Small intestine (tissue), 7 donors: Measurements from ENCODE around the gene FASN. TPM values are rescaled to one million over a fixed set of nuclear protein-coding genes. Genes with fewer than 3 reads are reported as not detected.

ENCODE experiments used
- DNase-seq, 2 donors: peaks; one replicate each; pipeline versions ENCODE4 v3.0.0 to v3.0.0-alpha.2; 2013
- FAIRE-seq: peaks from 2 replicates; lab custom pipeline; 2012; peaks lifted over from hg19 to GRCh38; lab: Jason Lieb, UNC
- H3K27ac ChIP-seq, 3 donors: one replicate each; pipeline ENCODE4 v1.5.1; 2013; ENCODE audit warnings: low read length in 2 of 3, mild to moderate bottlenecking in 2 of 3, control low read depth in 1 of 3, inconsistent platforms in 1 of 3, low read depth in 1 of 3, moderate library complexity in 1 of 3
- H3K27me3 ChIP-seq, 3 donors: one replicate each; pipeline ENCODE4 v1.6.1; 2013; ENCODE audit warnings: low read length in 3 of 3, inconsistent platforms in 1 of 3; ENCODE audit not compliant: control insufficient read depth in 3 of 3, insufficient read depth in 3 of 3
- H3K36me3 ChIP-seq, 3 donors: one replicate each; pipeline ENCODE4 v1.6.1; 2013; ENCODE audit warnings: low read length in 3 of 3, inconsistent platforms in 1 of 3, low read depth in 1 of 3, mild to moderate bottlenecking in 1 of 3, moderate library complexity in 1 of 3; ENCODE audit not compliant: control insufficient read depth in 3 of 3, insufficient read depth in 2 of 3
- H3K4me1 ChIP-seq, 3 donors: one replicate each; pipeline ENCODE4 v1.6.1; 2013; ENCODE audit warnings: low read length in 2 of 3, inconsistent platforms in 1 of 3, low read depth in 1 of 3, mild to moderate bottlenecking in 1 of 3, moderate library complexity in 1 of 3; ENCODE audit not compliant: control insufficient read depth in 3 of 3, insufficient read depth in 2 of 3
- H3K4me3 ChIP-seq, 3 donors: one replicate each; pipeline ENCODE4 v1.5.1; 2013; ENCODE audit warnings: low read length in 3 of 3, control low read depth in 1 of 3, inconsistent platforms in 1 of 3, low read depth in 1 of 3, mild to moderate bottlenecking in 1 of 3, moderate library complexity in 1 of 3
- H3K9me3 ChIP-seq, 2 donors: one replicate each; pipeline ENCODE4 v1.6.1; 2013; ENCODE audit warnings: low read depth in 1 of 2, low read length in 1 of 2; ENCODE audit not compliant: control insufficient read depth in 2 of 2, insufficient read depth in 1 of 2
- WGBS, 3 donors: extraction: QIAGEN DNeasy Blood & Tissue Kit; methylation state at CpG; one replicate each; pipeline ENCODE4 v1.1.7; 2013; 5-methylcytosine and 5-hydroxymethylcytosine counted together
- polyA plus RNA-seq, 4 donors: library from polyadenylated mRNA; stranded (reverse) in 3 of 4; unstranded in 1 of 4; fragments of 200-250 nt in 3 of 4; fragments of 120-200 nt in 1 of 4; gene quantifications; one replicate each; pipeline versions ENCODE4 v1.2.1 to v1.2.3, GENCODE V29; 2013
- donor health status: healthy with polysubstance abuse.
- donor health status: control.
- donor health status: control.
- donor health status: Bipolar disorder and iron deficiency.
- donor health status: healthy.

FASN gene
- polyA plus RNA-seq, 4 donors, result 13.2 to 103 (median 21.7) TPM

DNA sequence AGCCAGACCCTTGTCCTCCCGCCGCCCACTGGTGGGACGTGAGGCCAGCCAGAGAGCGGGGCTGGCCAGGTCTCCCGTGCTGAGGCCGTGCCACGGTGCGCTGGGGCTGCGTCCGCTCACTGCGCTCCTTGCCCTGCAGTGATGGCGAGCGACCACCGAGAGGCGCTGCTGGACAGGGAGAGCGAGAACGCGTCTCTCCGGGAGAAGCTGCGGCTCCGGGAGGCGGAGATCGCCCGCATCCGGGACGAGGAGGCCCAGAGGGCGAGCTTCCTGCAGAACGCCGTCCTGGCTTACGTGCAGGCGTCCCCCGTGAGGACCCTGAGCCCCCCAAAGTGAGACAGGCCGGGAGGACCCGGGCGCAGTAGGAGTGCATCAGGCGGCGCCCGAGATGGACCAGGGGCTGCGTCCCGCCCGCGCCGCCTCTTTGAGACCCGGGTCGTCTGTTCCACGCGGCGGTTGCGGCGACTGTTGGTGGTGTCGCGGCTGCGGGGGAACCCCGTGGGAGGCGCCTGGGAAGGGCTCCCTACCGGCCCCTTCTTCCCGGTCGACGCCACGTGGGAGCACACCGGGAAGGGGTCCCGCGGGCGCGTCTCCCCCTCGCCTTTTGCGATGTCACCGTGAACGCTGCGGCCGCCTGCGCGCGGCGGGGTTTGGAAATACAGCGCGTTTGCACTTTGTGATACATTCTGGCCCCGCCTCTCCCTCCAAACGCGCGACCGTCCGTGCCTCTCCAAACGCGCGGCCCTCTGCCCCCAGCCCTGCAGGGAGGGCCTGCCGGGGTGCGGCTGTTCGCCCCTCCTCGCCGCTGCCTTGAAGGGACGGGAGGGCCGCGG, 67.3 kb downstream of the FASN start:
- DNase-seq, result peak; percentile 78 to 91
- Histone ChIP-seq H3K4me3 (peak overlapping the region; percentile 33 to 60 (median 39)), H3K9me3 (no peaks in the 10 kb centered on the region), H3K27ac (peak overlapping the region in 2 of 3 donors; percentile 9 to 47), H3K36me3 (peaks cover 0 to 67% (median 0%) of the 10 kb centered on the region in 3 donors), H3K27me3 (no peaks in the 10 kb centered on the region), H3K4me1 (peaks cover 2 to 15% (median 6%) of the 10 kb centered on the region in 3 donors)
- WGBS, 3 donors, result 1% methylated on average over 78 to 94 of the region's 94 CpGs
- no peak for FAIRE-seq

DNA sequence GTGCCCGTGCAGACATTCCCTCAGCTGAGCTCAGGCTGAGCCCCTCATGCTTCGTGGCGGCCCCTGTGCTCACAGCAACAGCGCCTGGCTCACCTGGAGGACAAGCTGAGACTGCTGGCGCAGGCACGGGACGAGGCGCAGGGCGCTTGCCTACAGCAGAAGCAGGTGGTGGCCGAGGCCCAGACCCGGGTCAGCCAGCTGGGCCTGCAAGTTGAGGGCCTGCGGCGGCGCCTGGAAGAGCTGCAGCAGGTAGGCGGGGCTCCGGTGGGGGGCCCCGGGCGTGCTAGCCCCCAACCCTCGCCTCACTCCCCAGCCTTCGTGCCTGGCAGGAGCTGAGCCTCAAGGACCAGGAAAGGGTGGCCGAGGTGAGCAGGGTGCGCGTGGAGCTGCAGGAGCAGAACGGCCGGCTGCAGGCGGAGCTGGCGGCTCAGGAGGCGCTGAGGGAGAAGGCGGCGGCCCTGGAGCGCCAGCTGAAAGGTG, 68.0 kb downstream of the FASN start:
- Histone ChIP-seq H3K4me1 (peaks cover 2 to 15% (median 6%) of the 10 kb centered on the region in 3 donors), H3K27ac (no peak overlapping the region), H3K27me3 (no peaks in the 10 kb centered on the region), H3K36me3 (peaks cover 0 to 70% (median 0%) of the 10 kb centered on the region in 3 donors), H3K4me3 (no peak overlapping the region), H3K9me3 (no peaks in the 10 kb centered on the region)
- DNase-seq (no peak), FAIRE-seq (no peak)
- WGBS, 3 donors, result 63 to 78% (median 68%) methylated on average over 22 to 31 of the region's 31 CpGs

DNA sequence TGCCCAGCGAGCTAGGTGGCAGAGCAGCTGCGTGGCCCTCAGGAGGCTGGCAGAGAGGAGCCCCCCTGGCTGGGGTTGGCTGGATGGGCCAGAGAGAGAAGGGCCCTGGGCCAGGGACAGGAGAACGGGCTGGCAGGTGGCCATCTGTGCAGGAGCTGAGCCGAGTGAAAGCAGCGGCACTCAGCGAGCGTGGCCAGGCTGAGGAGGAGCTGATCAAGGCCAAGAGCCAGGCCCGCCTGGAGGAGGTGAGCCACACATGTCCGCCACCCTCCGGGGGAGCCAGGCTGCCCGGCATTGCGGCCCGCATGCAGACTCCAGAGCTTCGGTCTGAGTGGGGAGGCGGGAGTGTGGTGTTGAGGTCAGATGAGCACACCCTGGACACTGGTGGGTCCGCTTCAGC, 68.6 kb downstream of the FASN start:
- no peak for DNase-seq
- H3K4me1 ChIP-seq, result peaks cover 2 to 20% (median 6%) of the 10 kb centered on the region in 3 donors
- 92 to 95% (median 94%) methylated on average over 16 of the region's 16 CpGs for WGBS, 3 donors

DNA sequence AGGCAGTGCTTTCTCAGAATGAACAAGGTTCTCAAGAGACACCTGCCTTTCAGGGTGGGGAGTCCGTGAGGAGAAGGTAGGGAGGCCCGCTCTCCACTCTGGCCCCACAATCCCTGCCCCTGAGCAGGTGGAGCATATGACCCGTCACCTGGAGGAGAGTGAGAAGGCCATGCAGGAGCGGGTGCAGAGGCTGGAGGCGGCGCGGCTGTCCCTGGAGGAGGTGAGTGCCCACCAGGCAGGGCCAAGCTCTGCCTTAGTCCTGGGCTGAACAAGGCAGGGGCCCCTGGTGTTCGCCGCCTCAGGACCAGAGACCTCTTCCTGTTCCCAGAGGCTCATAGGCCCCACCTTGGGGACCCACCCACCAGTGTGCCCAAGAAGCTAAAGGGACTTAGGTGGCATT, 69.1 kb downstream of the FASN start:
- FAIRE-seq (no peak), DNase-seq (no peak)
- H3K27me3 ChIP-seq, result no peaks in the 10 kb centered on the region
- no peaks in the 10 kb centered on the region for H3K9me3 ChIP-seq
- H3K27ac ChIP-seq, result no peak overlapping the region
- H3K4me1 ChIP-seq, result peaks cover 2 to 24% (median 10%) of the 10 kb centered on the region in 3 donors
- no peak overlapping the region for H3K4me3 ChIP-seq
- H3K36me3 ChIP-seq, result peaks cover 0 to 65% (median 0%) of the 10 kb centered on the region in 3 donors
- WGBS, 3 donors, result 96 to 99% (median 98%) methylated on average over 9 of the region's 9 CpGs

More for the DNA sequence above, 68.6 kb downstream of the FASN start:
- no peak for FAIRE-seq
- Histone ChIP-seq H3K4me3 (no peak overlapping the region), H3K9me3 (no peaks in the 10 kb centered on the region), H3K36me3 (peaks cover 0 to 68% (median 0%) of the 10 kb centered on the region in 3 donors), H3K27me3 (no peaks in the 10 kb centered on the region), H3K27ac (no peak overlapping the region)

Other genes with a start within 250 kb of the FASN start
- 1,000 to 10,000 TPM in 3 of 4 donors, 100 to 1,000 TPM in 1; 792 to 1,191 (median 1,005) TPM for gene P4HB, start 237.7 kb downstream of the FASN start, polyA plus RNA-seq
- gene ARHGDIA, start 226.9 kb downstream of the FASN start, polyA plus RNA-seq, result 100 to 1,000 TPM; 190 to 411 (median 341) TPM
- gene ALYREF, start 206.7 kb downstream of the FASN start, polyA plus RNA-seq, result 10 to 100 TPM; 22.8 to 86.7 (median 38.6) TPM
- gene ANAPC11, start 206.5 kb downstream of the FASN start, polyA plus RNA-seq, result 100 to 1,000 TPM in 3 of 4 donors, 10 to 100 TPM in 1; 75.8 to 240 (median 187) TPM
- gene NPB, start 196.0 kb downstream of the FASN start, polyA plus RNA-seq, result 1 to 10 TPM in 1 of 4 donors, under 1 TPM in 3; 0.21 to 1.8 (median 0.59) TPM
- 100 to 1,000 TPM in 3 of 4 donors, 10 to 100 TPM in 1; 32.6 to 303 (median 174) TPM for gene PCYT2, start 186.8 kb downstream of the FASN start, polyA plus RNA-seq
- gene SIRT7, start 180.1 kb downstream of the FASN start, polyA plus RNA-seq, result 100 to 1,000 TPM in 1 of 4 donors, 10 to 100 TPM in 3; 25.9 to 129 (median 60.4) TPM
- 10 to 100 TPM in 2 of 4 donors, 1 to 10 TPM in 2; 7.6 to 17.1 (median 12.8) TPM for gene MAFG, start 170.5 kb downstream of the FASN start, polyA plus RNA-seq
- gene PYCR1, start 160.9 kb downstream of the FASN start, polyA plus RNA-seq, result 10 to 100 TPM in 2 of 4 donors, 1 to 10 TPM in 2; 8.3 to 71.6 (median 14.4) TPM
- gene MYADML2, start 151.0 kb downstream of the FASN start, polyA plus RNA-seq, result under 1 TPM in 2 of 4 donors, not detected in 2; 0.03 to 0.06 TPM
- gene NOTUM, start 137.0 kb downstream of the FASN start, polyA plus RNA-seq, result 1 to 10 TPM in 2 of 4 donors, not detected in 2; 1.0 to 1.1 TPM
- gene ASPSCR1, start 120.6 kb downstream of the FASN start, polyA plus RNA-seq, result 10 to 100 TPM; 23.5 to 96.7 (median 47.5) TPM
- gene CENPX, start 75.4 kb downstream of the FASN start, polyA plus RNA-seq, result 100 to 1,000 TPM in 3 of 4 donors, 10 to 100 TPM in 1; 43.4 to 241 (median 122) TPM
- gene LRRC45, start 74.9 kb downstream of the FASN start, polyA plus RNA-seq, result 10 to 100 TPM; 10.8 to 26.7 (median 16.4) TPM
- gene RAC3, start 66.6 kb downstream of the FASN start, polyA plus RNA-seq, result 10 to 100 TPM in 1 of 4 donors, 1 to 10 TPM in 2, under 1 TPM in 1; 0.81 to 11.2 (median 4.4) TPM
- gene DCXR, start 60.5 kb downstream of the FASN start, polyA plus RNA-seq, result 100 to 1,000 TPM in 3 of 4 donors, 10 to 100 TPM in 1; 41.1 to 147 (median 112) TPM
- 10 to 100 TPM; 35.4 to 43.8 (median 39.2) TPM for gene RFNG, start 46.4 kb downstream of the FASN start, polyA plus RNA-seq
- gene GPS1, start 46.3 kb downstream of the FASN start, polyA plus RNA-seq, result 100 to 1,000 TPM in 2 of 4 donors, 10 to 100 TPM in 2; 80.4 to 161 (median 120) TPM
- gene DUS1L, start 32.4 kb downstream of the FASN start, polyA plus RNA-seq, result 100 to 1,000 TPM in 3 of 4 donors, 10 to 100 TPM in 1; 86.6 to 170 (median 127) TPM
- gene CCDC57, start 114.6 kb upstream of the FASN start, polyA plus RNA-seq, result 10 to 100 TPM; 36.7 to 97.3 (median 44.6) TPM
- gene SLC16A3, start 130.8 kb upstream of the FASN start, polyA plus RNA-seq, result 10 to 100 TPM in 2 of 4 donors, 1 to 10 TPM in 2; 5.4 to 33.2 (median 14.5) TPM
- gene CSNK1D, start 175.5 kb upstream of the FASN start, polyA plus RNA-seq, result 100 to 1,000 TPM; 111 to 148 (median 137) TPM
- gene CD7, start 219.4 kb upstream of the FASN start, polyA plus RNA-seq, result 10 to 100 TPM in 1 of 4 donors, 1 to 10 TPM in 3; 3.4 to 10.8 (median 7.7) TPM
- gene SECTM1, start 235.5 kb upstream of the FASN start, polyA plus RNA-seq, result 10 to 100 TPM; 13.6 to 81.9 (median 26.1) TPM